Posterior cingulate gyrus (tissue), 11 donors: ENCODE data around the gene FBXL7.

Source experiments
- DNase-seq, 10 donors: peaks; one replicate each; pipeline versions ENCODE4 v3.0.0 to v3.0.0-alpha.2; 2020 to 2021; ENCODE audit warnings: mixed read lengths in 3 of 10
- intact Hi-C: fragments of 100-400 bp; cut with DNase I; formaldehyde crosslinking; loops from one replicate; pipeline ENCODE4 v1.15.1; 2023

FBXL7 gene

GRCh38 chr5:15694696-15695214 is 194.8 kb downstream of the FBXL7 start:
- intact Hi-C loops, result no loop called here
- DNase-seq, result no peak

GRCh38 chr5:15695215-15695731 is 195.3 kb downstream of the FBXL7 start:
- intact Hi-C loops, result no loop called here
- peak in 1 of 10 donors; percentile 66 for DNase-seq

- DNase-seq, result no peak
- intact Hi-C loops, result no loop called here
These were observed 200.4 kb downstream of the FBXL7 start for GRCh38 chr5:15700373-15700772.

GRCh38 chr5:15702102-15702501 is 202.1 kb downstream of the FBXL7 start:
- no peak for DNase-seq
- intact Hi-C loops, result no loop called here

GRCh38 chr5:15703901-15704300 is 203.9 kb downstream of the FBXL7 start:
- intact Hi-C loops, result no loop called here
- no peak for DNase-seq

GRCh38 chr5:15704397-15704947 is 204.5 kb downstream of the FBXL7 start:
- no peak for DNase-seq
- intact Hi-C loops, result no loop called here

GRCh38 chr5:15707631-15708030 is 207.7 kb downstream of the FBXL7 start:
- intact Hi-C loops, result no loop called here
- DNase-seq, result no peak

GRCh38 chr5:15711892-15712291 is 211.9 kb downstream of the FBXL7 start:
- intact Hi-C loops, result no loop called here
- no peak for DNase-seq

- intact Hi-C loops, result no loop called here
These were observed 215.6 kb downstream of the FBXL7 start for GRCh38 chr5:15715535-15715934.

GRCh38 chr5:15715967-15716366 is 216.0 kb downstream of the FBXL7 start:
- no peak for DNase-seq
- intact Hi-C loops, result no loop called here

More at GRCh38 chr5:15715535-15715934, 215.6 kb downstream of the FBXL7 start:
- no peak for DNase-seq

- DNase-seq, result no peak
- intact Hi-C loops, result no loop called here
These were observed 217.0 kb downstream of the FBXL7 start for GRCh38 chr5:15717001-15717400.

GRCh38 chr5:15718421-15719179 is 218.6 kb downstream of the FBXL7 start:
- DNase-seq, result no peak

GRCh38 chr5:15719784-15720183 is 219.8 kb downstream of the FBXL7 start:
- intact Hi-C loops, result no loop called here
- no peak for DNase-seq

More at GRCh38 chr5:15718421-15719179, 218.6 kb downstream of the FBXL7 start:
- intact Hi-C loops, result no loop called here

- DNase-seq, result no peak
- intact Hi-C loops, result no loop called here
These were observed 220.5 kb downstream of the FBXL7 start for GRCh38 chr5:15720515-15720914.

- intact Hi-C loops, result no loop called here
- no peak for DNase-seq
These were observed 222.3 kb downstream of the FBXL7 start for GRCh38 chr5:15722305-15722704.

GRCh38 chr5:15727375-15727774 is 227.4 kb downstream of the FBXL7 start:
- intact Hi-C loops, result no loop called here
- no peak for DNase-seq

- intact Hi-C loops, result no loop called here
- DNase-seq, result no peak
These were observed 228.8 kb downstream of the FBXL7 start for GRCh38 chr5:15728811-15729210.

GRCh38 chr5:15731699-15732098 is 231.7 kb downstream of the FBXL7 start:
- intact Hi-C loops, result no loop called here
- DNase-seq, result no peak

GRCh38 chr5:15734058-15734457 is 234.1 kb downstream of the FBXL7 start:
- no peak for DNase-seq
- intact Hi-C loops, result no loop called here

- no peak for DNase-seq
These were observed 237.2 kb downstream of the FBXL7 start for GRCh38 chr5:15737036-15737821.

More at GRCh38 chr5:15737036-15737821, 237.2 kb downstream of the FBXL7 start:
- intact Hi-C loops, result no loop called here
